Measurements from ENCODE around the gene NYAP2. TPM values are rescaled to one million over a fixed set of nuclear protein-coding genes. Genes with fewer than 3 reads are reported as not detected.
A peak's percentile ranks its signal among the peaks of the same experiment; 100 is the strongest.

Gene NYAP2
- total RNA-seq, 1 donor from 2014 or later, result 0.14 TPM

DNA sequence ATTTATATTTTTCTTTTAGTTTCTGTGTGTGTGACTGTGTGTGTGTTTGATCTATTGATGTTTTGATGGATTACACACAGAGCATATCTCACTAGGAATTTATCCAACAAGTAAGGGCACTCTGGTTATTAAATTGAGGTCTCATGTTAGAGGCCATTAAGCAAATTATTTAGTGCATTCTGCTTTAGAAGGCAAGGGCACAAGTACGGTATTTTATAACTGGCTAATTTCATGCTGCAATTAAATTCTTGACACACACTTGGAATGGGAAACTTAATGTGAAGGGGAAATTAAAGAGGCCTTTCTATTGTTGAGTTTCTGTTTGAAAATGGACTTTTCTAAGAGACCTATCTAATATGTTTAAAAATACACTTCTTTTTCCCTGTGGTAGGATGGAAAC is 25.8 kb downstream of the NYAP2 start:
- Histone ChIP-seq H3K27ac (ENCODE audit: low read depth, low read length) (no peak overlapping the region), H3K9me3 (ENCODE audit: insufficient read depth, low read depth, low read length) (no peaks in the 10 kb centered on the region), H3K4me2 (ENCODE audit: low read length) (no peak overlapping the region), H4K20me1 (ENCODE audit: insufficient read depth, low read length) (no peaks in the 10 kb centered on the region), H3K4me1 (ENCODE audit: insufficient read depth, low read length) (no peaks in the 10 kb centered on the region), H3K27me3 (ENCODE audit: insufficient read depth, low read length) (no peaks in the 10 kb centered on the region), H3K79me2 (ENCODE audit: insufficient read depth, low read length) (no peaks in the 10 kb centered on the region), H2AFZ (ENCODE audit: low read depth, low read length) (no peak overlapping the region), H3K9ac (ENCODE audit: low read length) (no peak overlapping the region), H3K4me3 (ENCODE audit: insufficient read depth, low read depth, low read length) (no peak overlapping the region), H3K36me3 (ENCODE audit: insufficient read depth, low read length) (no peaks in the 10 kb centered on the region)
- Mint-ChIP-seq H3K9me3 (ENCODE audit: unreplicated experiment) (no peaks in the 10 kb centered on the region), H3K27me3 (ENCODE audit: low read depth, unreplicated experiment) (no peaks in the 10 kb centered on the region), H3K4me1 (ENCODE audit: low read depth, unreplicated experiment) (no peaks in the 10 kb centered on the region), H3K4me3 (ENCODE audit: unreplicated experiment) (no peak overlapping the region), H3K27ac (ENCODE audit: unreplicated experiment) (no peak overlapping the region), H3K36me3 (ENCODE audit: low read depth, unreplicated experiment) (no peaks in the 10 kb centered on the region)
- no peak for FAIRE-seq
- TF ChIP-seq, protein P1, sequence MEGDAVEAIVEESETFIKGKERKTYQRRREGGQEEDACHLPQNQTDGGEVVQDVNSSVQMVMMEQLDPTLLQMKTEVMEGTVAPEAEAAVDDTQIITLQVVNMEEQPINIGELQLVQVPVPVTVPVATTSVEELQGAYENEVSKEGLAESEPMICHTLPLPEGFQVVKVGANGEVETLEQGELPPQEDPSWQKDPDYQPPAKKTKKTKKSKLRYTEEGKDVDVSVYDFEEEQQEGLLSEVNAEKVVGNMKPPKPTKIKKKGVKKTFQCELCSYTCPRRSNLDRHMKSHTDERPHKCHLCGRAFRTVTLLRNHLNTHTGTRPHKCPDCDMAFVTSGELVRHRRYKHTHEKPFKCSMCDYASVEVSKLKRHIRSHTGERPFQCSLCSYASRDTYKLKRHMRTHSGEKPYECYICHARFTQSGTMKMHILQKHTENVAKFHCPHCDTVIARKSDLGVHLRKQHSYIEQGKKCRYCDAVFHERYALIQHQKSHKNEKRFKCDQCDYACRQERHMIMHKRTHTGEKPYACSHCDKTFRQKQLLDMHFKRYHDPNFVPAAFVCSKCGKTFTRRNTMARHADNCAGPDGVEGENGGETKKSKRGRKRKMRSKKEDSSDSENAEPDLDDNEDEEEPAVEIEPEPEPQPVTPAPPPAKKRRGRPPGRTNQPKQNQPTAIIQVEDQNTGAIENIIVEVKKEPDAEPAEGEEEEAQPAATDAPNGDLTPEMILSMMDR (IDR thresholded peaks at IDR 0.05; ENCODE audit: insufficient read depth, low read depth, low read length), result no peak
- TF ChIP-seq EZH2 (IDR thresholded peaks at IDR 0.05; ENCODE audit: insufficient read depth, low read length), result no peak
- DNase-seq (ENCODE audit: low read depth), result no peak

DNA sequence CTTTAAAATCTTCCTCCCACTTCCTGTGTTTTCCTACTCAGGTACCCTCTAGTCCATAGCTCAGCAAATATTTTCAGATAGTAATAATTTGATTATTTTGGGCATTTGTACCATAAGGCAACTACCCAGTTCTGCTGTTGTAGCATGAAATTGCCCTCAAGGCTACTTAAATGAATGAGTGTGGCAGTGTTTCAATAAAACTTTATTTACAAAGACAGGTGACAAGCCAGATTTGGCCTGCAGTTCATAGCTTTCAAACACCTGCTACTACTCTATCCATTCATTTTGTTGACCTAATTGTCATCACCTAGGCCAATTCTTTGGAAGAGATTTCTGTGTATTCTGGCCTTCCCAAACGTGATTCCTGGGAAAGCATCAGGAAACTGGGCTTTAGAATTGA is 28.9 kb downstream of the NYAP2 start:
- Histone ChIP-seq H3K4me2 (ENCODE audit: low read length) (no peak overlapping the region), H3K79me2 (ENCODE audit: insufficient read depth, low read length) (no peaks in the 10 kb centered on the region), H3K36me3 (ENCODE audit: insufficient read depth, low read length) (no peaks in the 10 kb centered on the region), H3K27me3 (ENCODE audit: insufficient read depth, low read length) (no peaks in the 10 kb centered on the region), H3K9me3 (ENCODE audit: insufficient read depth, low read depth, low read length) (no peaks in the 10 kb centered on the region), H3K4me3 (ENCODE audit: insufficient read depth, low read depth, low read length) (no peak overlapping the region), H3K4me1 (ENCODE audit: insufficient read depth, low read length) (no peaks in the 10 kb centered on the region), H3K27ac (ENCODE audit: low read depth, low read length) (no peak overlapping the region), H3K9ac (ENCODE audit: low read length) (no peak overlapping the region), H4K20me1 (ENCODE audit: insufficient read depth, low read length) (no peaks in the 10 kb centered on the region), H2AFZ (ENCODE audit: low read depth, low read length) (no peak overlapping the region)
- Mint-ChIP-seq H3K36me3 (ENCODE audit: low read depth, unreplicated experiment) (no peaks in the 10 kb centered on the region), H3K4me1 (ENCODE audit: low read depth, unreplicated experiment) (no peaks in the 10 kb centered on the region), H3K4me3 (ENCODE audit: unreplicated experiment) (no peak overlapping the region), H3K27me3 (ENCODE audit: low read depth, unreplicated experiment) (no peaks in the 10 kb centered on the region), H3K27ac (ENCODE audit: unreplicated experiment) (no peak overlapping the region), H3K9me3 (ENCODE audit: unreplicated experiment) (no peaks in the 10 kb centered on the region)
- TF ChIP-seq EZH2 (IDR thresholded peaks at IDR 0.05; ENCODE audit: insufficient read depth, low read length), result no peak
- TF ChIP-seq, protein P1 (IDR thresholded peaks at IDR 0.05; ENCODE audit: insufficient read depth, low read depth, low read length), result no peak
- DNase-seq (ENCODE audit: low read depth) (no peak), FAIRE-seq (no peak)

DNA sequence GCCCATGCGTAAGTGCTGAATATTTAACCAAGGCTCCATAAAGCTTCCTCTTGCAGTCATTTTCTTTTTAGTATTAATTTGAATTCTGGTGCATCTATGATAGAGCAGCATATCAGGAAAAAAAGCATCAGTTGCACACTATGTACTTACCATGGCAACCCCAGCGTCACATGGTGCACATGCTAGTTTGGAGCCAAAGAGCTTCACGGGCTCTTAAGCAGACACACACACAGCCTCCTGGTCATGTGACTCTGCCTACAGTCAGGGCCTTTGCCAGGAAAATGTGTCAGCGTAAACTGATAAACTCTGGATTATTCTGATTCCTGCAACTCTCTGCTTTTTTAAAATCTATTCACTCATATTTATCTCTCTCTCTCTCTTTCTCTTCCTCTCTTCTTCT is 30.2 kb downstream of the NYAP2 start:
- Mint-ChIP-seq H3K4me3 (ENCODE audit: unreplicated experiment) (no peak overlapping the region), H3K27me3 (ENCODE audit: low read depth, unreplicated experiment) (no peaks in the 10 kb centered on the region), H3K4me1 (ENCODE audit: low read depth, unreplicated experiment) (no peaks in the 10 kb centered on the region), H3K27ac (ENCODE audit: unreplicated experiment) (no peak overlapping the region), H3K36me3 (ENCODE audit: low read depth, unreplicated experiment) (no peaks in the 10 kb centered on the region), H3K9me3 (ENCODE audit: unreplicated experiment) (no peaks in the 10 kb centered on the region)
- FAIRE-seq (no peak), DNase-seq (ENCODE audit: low read depth) (peak; percentile 16)
- no peak overlapping the region for H2AFZ ChIP-seq (ENCODE audit: low read depth, low read length)
- no peaks in the 10 kb centered on the region for H3K79me2 ChIP-seq (ENCODE audit: insufficient read depth, low read length)
- H3K4me1 ChIP-seq (ENCODE audit: insufficient read depth, low read length), result no peaks in the 10 kb centered on the region
- no peak overlapping the region for H3K9ac ChIP-seq (ENCODE audit: low read length)
- H3K4me3 ChIP-seq (ENCODE audit: insufficient read depth, low read depth, low read length), result no peak overlapping the region
- H3K4me2 ChIP-seq (ENCODE audit: low read length), result no peak overlapping the region
- H4K20me1 ChIP-seq (ENCODE audit: insufficient read depth, low read length), result no peaks in the 10 kb centered on the region
- no peaks in the 10 kb centered on the region for H3K9me3 ChIP-seq (ENCODE audit: insufficient read depth, low read depth, low read length)
- no peaks in the 10 kb centered on the region for H3K27me3 ChIP-seq (ENCODE audit: insufficient read depth, low read length)
- TF ChIP-seq EZH2 (IDR thresholded peaks at IDR 0.05; ENCODE audit: insufficient read depth, low read length), result no peak
- TF ChIP-seq, protein P1 (IDR thresholded peaks at IDR 0.05; ENCODE audit: insufficient read depth, low read depth, low read length), result no peak
- no peaks in the 10 kb centered on the region for H3K36me3 ChIP-seq (ENCODE audit: insufficient read depth, low read length)
- no peak overlapping the region for H3K27ac ChIP-seq (ENCODE audit: low read depth, low read length)
